ENCODE results near the gene HMX3. TPM values are rescaled to one million over a fixed set of nuclear protein-coding genes. Genes with fewer than 3 reads are reported as not detected.
A peak's percentile ranks its signal among the peaks of the same experiment; 100 is the strongest.

Gene HMX3
- total and polyA plus RNA-seq, 2 experiments from 2014 or later: 0.35 TPM; not detected in 1

DNA sequence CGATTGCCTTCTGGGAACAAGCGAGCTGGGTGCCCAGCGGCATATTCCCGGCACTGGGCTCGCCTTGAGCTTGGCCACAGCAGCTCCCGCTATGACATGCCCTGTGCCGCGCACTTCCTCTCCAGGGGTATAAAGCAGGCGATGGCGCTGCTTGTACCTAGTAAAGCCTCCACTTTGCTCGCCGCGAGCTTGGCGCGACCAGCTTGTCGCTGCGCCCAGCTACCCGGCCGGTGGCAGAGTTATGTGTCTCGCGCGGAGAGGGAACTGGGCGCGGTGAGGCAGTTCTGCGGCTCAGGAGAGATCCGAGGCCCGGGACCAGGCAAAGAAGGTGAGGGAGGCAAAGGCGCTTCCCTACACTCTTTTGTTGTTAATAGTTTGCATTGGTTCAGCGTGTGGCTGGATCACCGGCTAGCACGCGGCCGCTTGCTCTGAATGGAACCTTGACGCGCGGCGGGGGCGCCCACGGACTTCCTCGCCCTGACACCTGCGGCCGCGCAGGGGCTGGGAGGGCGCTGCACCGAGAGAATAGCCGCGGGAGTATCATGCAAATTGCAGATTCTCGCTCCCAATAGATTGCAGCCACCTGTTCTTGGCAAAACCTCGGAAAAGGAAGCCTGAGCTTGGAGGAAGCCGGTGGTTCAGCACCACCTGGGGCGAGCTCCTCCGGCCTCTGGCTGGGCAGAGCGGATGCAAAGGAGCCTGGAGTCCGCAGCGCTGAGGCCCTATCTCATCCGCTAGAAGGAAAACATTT lies 15.4 kb downstream of the HMX3 start (continued):
- TF ChIP-seq, protein P1, sequence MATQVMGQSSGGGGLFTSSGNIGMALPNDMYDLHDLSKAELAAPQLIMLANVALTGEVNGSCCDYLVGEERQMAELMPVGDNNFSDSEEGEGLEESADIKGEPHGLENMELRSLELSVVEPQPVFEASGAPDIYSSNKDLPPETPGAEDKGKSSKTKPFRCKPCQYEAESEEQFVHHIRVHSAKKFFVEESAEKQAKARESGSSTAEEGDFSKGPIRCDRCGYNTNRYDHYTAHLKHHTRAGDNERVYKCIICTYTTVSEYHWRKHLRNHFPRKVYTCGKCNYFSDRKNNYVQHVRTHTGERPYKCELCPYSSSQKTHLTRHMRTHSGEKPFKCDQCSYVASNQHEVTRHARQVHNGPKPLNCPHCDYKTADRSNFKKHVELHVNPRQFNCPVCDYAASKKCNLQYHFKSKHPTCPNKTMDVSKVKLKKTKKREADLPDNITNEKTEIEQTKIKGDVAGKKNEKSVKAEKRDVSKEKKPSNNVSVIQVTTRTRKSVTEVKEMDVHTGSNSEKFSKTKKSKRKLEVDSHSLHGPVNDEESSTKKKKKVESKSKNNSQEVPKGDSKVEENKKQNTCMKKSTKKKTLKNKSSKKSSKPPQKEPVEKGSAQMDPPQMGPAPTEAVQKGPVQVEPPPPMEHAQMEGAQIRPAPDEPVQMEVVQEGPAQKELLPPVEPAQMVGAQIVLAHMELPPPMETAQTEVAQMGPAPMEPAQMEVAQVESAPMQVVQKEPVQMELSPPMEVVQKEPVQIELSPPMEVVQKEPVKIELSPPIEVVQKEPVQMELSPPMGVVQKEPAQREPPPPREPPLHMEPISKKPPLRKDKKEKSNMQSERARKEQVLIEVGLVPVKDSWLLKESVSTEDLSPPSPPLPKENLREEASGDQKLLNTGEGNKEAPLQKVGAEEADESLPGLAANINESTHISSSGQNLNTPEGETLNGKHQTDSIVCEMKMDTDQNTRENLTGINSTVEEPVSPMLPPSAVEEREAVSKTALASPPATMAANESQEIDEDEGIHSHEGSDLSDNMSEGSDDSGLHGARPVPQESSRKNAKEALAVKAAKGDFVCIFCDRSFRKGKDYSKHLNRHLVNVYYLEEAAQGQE (IDR thresholded peaks at IDR 0.05; ENCODE audit: unreplicated experiment): no peak
- TF ChIP-seq POLR2AphosphoS5 (IDR thresholded peaks at IDR 0.05; ENCODE audit: low read depth): peak; percentile 21; the same call in 1 of the 2 replicates
- TF ChIP-seq EZH2phosphoT487 (IDR thresholded peaks at IDR 0.05; ENCODE audit: unreplicated experiment): peak; percentile 60
- TF ChIP-seq ZNF114 (CRISPR knock-in tag; IDR thresholded peaks at IDR 0.05): no peak
- no peak for TF ChIP-seq CTCF (conservative IDR thresholded peaks at IDR 0.05; ENCODE audit: low read depth in 2 of 2)
- TF ChIP-seq NANOG (IDR thresholded peaks at IDR 0.05; ENCODE audit: borderline replicate concordance): no peak
- no peak for TF ChIP-seq STAT1 (IDR thresholded peaks at IDR 0.05; ENCODE audit: unreplicated experiment)
- TF ChIP-seq CREB1 (CRISPR knock-in tag; IDR thresholded peaks at IDR 0.05; ENCODE audit: low read depth): no peak
- TF ChIP-seq JUNB (IDR thresholded peaks at IDR 0.05; ENCODE audit: unreplicated experiment): no peak

DNA sequence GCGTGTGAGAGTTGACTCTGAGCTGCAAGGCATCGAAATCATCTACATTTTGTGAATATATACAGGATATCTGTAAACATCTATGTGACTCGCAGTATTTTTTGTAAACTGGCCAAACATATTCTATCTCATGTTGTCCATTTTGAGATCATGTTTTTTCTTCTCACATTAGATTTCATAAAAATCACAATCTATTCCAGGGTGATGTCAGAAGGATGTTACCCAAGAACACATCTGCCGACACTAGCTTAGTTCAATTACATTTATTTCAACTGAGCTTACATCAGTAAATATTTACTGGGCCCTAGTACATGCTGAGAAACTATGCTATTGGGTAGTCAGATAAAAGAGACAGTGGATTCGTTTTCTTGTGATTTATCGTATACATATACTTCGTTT lies 16.0 kb downstream of the HMX3 start:
- H2AFZ ChIP-seq: no peak overlapping the region
- peaks cover 24% of the 10 kb centered on the region for H3K79me2 ChIP-seq (replicated peaks; ENCODE audit: insufficient read depth)
- H3K27ac Mint-ChIP-seq: peak overlapping the region; percentile 82; the same call in 1 of the 2 replicates
- peaks cover 14% of the 10 kb centered on the region for H3K36me3 ChIP-seq (ENCODE audit: insufficient read depth)
- peaks cover 37% of the 10 kb centered on the region for H3K36me3 Mint-ChIP-seq (ENCODE audit: low read depth)
- peak overlapping the region; percentile 83 for H3K4me2 ChIP-seq
- H3K4me1 ChIP-seq (ENCODE audit: insufficient read depth): peaks cover 55% of the 10 kb centered on the region
- peak overlapping the region; percentile 60 for H3K4me3 ChIP-seq
- H3K4me1 Mint-ChIP-seq: peaks cover 51% of the 10 kb centered on the region
- no peaks in the 10 kb centered on the region for H3K9me2 ChIP-seq (ENCODE audit: insufficient read depth)
- H3K27me3 ChIP-seq (ENCODE audit: insufficient read depth): peaks cover 63% of the 10 kb centered on the region
- no peak overlapping the region for H3K27ac ChIP-seq (ENCODE audit: low read depth)
- H3K9me3 Mint-ChIP-seq: peaks cover 5% of the 10 kb centered on the region; the same call in 2 of the 3 replicates
- peaks cover 20% of the 10 kb centered on the region for H4K20me1 ChIP-seq (replicated peaks; ENCODE audit: insufficient read depth)
- H3F3A ChIP-seq (replicated peaks; ENCODE audit: low read depth): peaks cover 29% of the 10 kb centered on the region
- peaks cover 57% of the 10 kb centered on the region for H3K27me3 Mint-ChIP-seq (ENCODE audit: insufficient read depth, low read depth, poor library complexity)
- no peak for ATAC-seq
- DNase-seq (ENCODE audit: low spot score): no peak
- H3K4me3 Mint-ChIP-seq: peak overlapping the region; percentile 70
- TF ChIP-seq CTCF (conservative IDR thresholded peaks at IDR 0.05; ENCODE audit: low read depth in 2 of 2) (no peak), CREB1 (CRISPR knock-in tag; IDR thresholded peaks at IDR 0.05; ENCODE audit: low read depth) (no peak), NANOG (IDR thresholded peaks at IDR 0.05; ENCODE audit: borderline replicate concordance) (no peak), EZH2 (IDR thresholded peaks at IDR 0.05; ENCODE audit: low read depth, unreplicated experiment) (no peak), STAT1 (IDR thresholded peaks at IDR 0.05; ENCODE audit: unreplicated experiment) (no peak), ZNF331 (CRISPR knock-in tag; IDR thresholded peaks at IDR 0.05; ENCODE audit: low read depth) (no peak), POLR2AphosphoS5 (IDR thresholded peaks at IDR 0.05; ENCODE audit: low read depth) (no peak)
- TF ChIP-seq, protein P1 (IDR thresholded peaks at IDR 0.05; ENCODE audit: unreplicated experiment): no peak

All from GM23338 (cell line).